Choroid plexus epithelial cell (primary cell): ENCODE measurements around the gene VAMP3.

Experiments used
- DNase-seq: peaks from one replicate; pipeline ENCODE4 v3.0.0-alpha.2; 2010; ENCODE audit warnings: low read depth
- H3K4me3 ChIP-seq: 2 replicates; pipeline ENCODE4 v1.5.1; 2011; ENCODE audit warnings: low read depth, mild to moderate bottlenecking, control low read depth, low read length, moderate library complexity
- TF ChIP-seq, protein P1 (sequence below): conservative IDR thresholded peaks from 2 replicates; pipeline ENCODE4 v1.5.1; 2011; ENCODE audit warnings: low read depth, mild to moderate bottlenecking, control low read depth, inconsistent platforms, low read length, moderate library complexity

The VAMP3 gene

GRCh38 chr1:7761103-7761502, 10.0 kb upstream of the VAMP3 start:
- DNase-seq: no peak
- TF ChIP-seq, protein P1, sequence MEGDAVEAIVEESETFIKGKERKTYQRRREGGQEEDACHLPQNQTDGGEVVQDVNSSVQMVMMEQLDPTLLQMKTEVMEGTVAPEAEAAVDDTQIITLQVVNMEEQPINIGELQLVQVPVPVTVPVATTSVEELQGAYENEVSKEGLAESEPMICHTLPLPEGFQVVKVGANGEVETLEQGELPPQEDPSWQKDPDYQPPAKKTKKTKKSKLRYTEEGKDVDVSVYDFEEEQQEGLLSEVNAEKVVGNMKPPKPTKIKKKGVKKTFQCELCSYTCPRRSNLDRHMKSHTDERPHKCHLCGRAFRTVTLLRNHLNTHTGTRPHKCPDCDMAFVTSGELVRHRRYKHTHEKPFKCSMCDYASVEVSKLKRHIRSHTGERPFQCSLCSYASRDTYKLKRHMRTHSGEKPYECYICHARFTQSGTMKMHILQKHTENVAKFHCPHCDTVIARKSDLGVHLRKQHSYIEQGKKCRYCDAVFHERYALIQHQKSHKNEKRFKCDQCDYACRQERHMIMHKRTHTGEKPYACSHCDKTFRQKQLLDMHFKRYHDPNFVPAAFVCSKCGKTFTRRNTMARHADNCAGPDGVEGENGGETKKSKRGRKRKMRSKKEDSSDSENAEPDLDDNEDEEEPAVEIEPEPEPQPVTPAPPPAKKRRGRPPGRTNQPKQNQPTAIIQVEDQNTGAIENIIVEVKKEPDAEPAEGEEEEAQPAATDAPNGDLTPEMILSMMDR: no peak
- no peak overlapping the region for H3K4me3 ChIP-seq

- TF ChIP-seq, protein P1: no peak
- H3K4me3 ChIP-seq: no peak overlapping the region
- no peak for DNase-seq
These were observed 3.9 kb upstream of the VAMP3 start for GRCh38 chr1:7767176-7767575.

DNA sequence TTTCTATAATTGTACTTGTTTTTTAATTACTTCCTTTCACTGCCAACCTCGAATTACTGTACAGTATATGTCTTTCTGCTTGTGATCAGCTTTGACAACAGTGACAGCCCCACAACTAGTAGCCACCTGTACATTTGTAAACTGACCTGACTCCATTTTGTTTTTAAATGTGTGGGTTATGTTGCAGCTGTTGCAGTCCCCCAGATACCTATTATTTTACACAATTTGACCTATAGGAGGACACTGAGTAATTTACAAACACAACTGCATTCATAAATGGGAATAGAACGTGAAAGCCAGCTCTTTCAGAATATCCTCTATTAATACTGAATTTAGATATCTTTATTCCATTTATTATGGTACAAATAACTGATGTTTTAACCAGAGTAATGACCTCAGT, 2.5 kb upstream of the VAMP3 start:
- TF ChIP-seq, protein P1: no peak
- no peak for DNase-seq
- no peak overlapping the region for H3K4me3 ChIP-seq

GRCh38 chr1:7769673-7770412, 1.3 kb upstream of the VAMP3 start:
- no peak overlapping the region for H3K4me3 ChIP-seq
- no peak for DNase-seq
- TF ChIP-seq, protein P1: no peak

GRCh38 chr1:7770669-7770996, 463 bp upstream of the VAMP3 start:
- DNase-seq: peak; percentile 4
- peak overlapping the region; percentile 79 for H3K4me3 ChIP-seq
- TF ChIP-seq, protein P1: no peak

- TF ChIP-seq, protein P1: no peak
- peak overlapping the region; percentile 79 for H3K4me3 ChIP-seq
- peak; percentile 38 for DNase-seq
These were observed 765 bp downstream of the VAMP3 start for GRCh38 chr1:7771823-7772299.

- DNase-seq: no peak
- TF ChIP-seq, protein P1: no peak
- no peak overlapping the region for H3K4me3 ChIP-seq
These were observed 6.5 kb downstream of the VAMP3 start for GRCh38 chr1:7777591-7777990.
